Left ventricle myocardium inferior (tissue), 1 donor: Measurements from ENCODE around the gene TOP1. TPM values are rescaled to one million over a fixed set of nuclear protein-coding genes. Genes with fewer than 3 reads are reported as not detected.

Experiments used
- DNase-seq: peaks from one replicate; pipeline ENCODE4 v3.0.0-alpha.2; 2020
- H3K27ac ChIP-seq: fragments of 200-600 bp; replicated peaks from 2 replicates; pipeline ENCODE4 v1.8.0; 2021
- H3K27me3 ChIP-seq: fragments of 200-600 bp; 2 replicates; pipeline ENCODE4 v1.8.0; 2021; ENCODE audit warnings: low read depth
- H3K36me3 ChIP-seq: fragments of 200-600 bp; 2 replicates; pipeline ENCODE4 v1.8.0; 2021
- H3K4me1 ChIP-seq: fragments of 200-600 bp; 2 replicates; pipeline ENCODE4 v1.8.0; 2021
- H3K4me3 ChIP-seq: fragments of 200-600 bp; 2 replicates; pipeline ENCODE4 v1.8.0; 2021; ENCODE audit warnings: mild to moderate bottlenecking, moderate library complexity
- H3K9me3 ChIP-seq: fragments of 200-600 bp; replicated peaks from 2 replicates; pipeline ENCODE4 v1.8.0; 2021
- CTCF ChIP-seq: fragments of 200-600 bp; IDR thresholded peaks from 2 replicates; pipeline ENCODE4 v1.8.0; 2021; ENCODE audit warnings: antibody characterized with exemption, mild to moderate bottlenecking, borderline replicate concordance
- intact Hi-C: fragments of 100-400 bp; cut with micrococcal nuclease; formaldehyde crosslinking; loops from one replicate; pipeline ENCODE4 v1.11.0; 2022
- total RNA-seq: library from RNA; stranded (reverse); fragmentation: NEBNext Ultra II Directional; extraction: Animal tissue kit (Norgen Biotek cat#: 25700); gene quantifications from one replicate; pipeline ENCODE4 v1.2.1, GENCODE V29; 2021
- donor health status: DM: no; HTN: yes; CAD: no; lungs with severe emphysema.

Gene TOP1
- total RNA-seq, 1 donor from 2014 or later = 23.9 TPM

GRCh38 chr20:41154436-41155176 lies 126.0 kb downstream of the TOP1 start:
- peaks cover 100% of the 10 kb centered on the region for H3K4me1 ChIP-seq
- H3K27me3 ChIP-seq = no peaks in the 10 kb centered on the region
- no peaks in the 10 kb centered on the region for H3K9me3 ChIP-seq
- TF ChIP-seq CTCF = peak; percentile 30
- DNase-seq = peak; percentile 46
- peaks cover 2% of the 10 kb centered on the region for H3K36me3 ChIP-seq
- intact Hi-C loops = no loop called here
- H3K4me3 ChIP-seq = no peak overlapping the region
- H3K27ac ChIP-seq = peak overlapping the region; percentile 99

- no peak for TF ChIP-seq CTCF
- intact Hi-C loops = no loop called here
- H3K4me1 ChIP-seq = peaks cover 100% of the 10 kb centered on the region
Observed at GRCh38 chr20:41155261-41155660, 126.6 kb downstream of the TOP1 start.

GRCh38 chr20:41158082-41158625 lies 129.5 kb downstream of the TOP1 start:
- no peak for DNase-seq
- Histone ChIP-seq H3K9me3 (no peaks in the 10 kb centered on the region), H3K27ac (peak overlapping the region; percentile 99), H3K4me3 (no peak overlapping the region), H3K36me3 (peaks cover 30% of the 10 kb centered on the region), H3K27me3 (no peaks in the 10 kb centered on the region), H3K4me1 (peaks cover 88% of the 10 kb centered on the region)
- no peak for TF ChIP-seq CTCF
- intact Hi-C loops = no loop called here

More at GRCh38 chr20:41155261-41155660, 126.6 kb downstream of the TOP1 start:
- Histone ChIP-seq H3K27ac (peak overlapping the region; percentile 99), H3K4me3 (no peak overlapping the region), H3K27me3 (no peaks in the 10 kb centered on the region), H3K36me3 (peaks cover 8% of the 10 kb centered on the region), H3K9me3 (no peaks in the 10 kb centered on the region)
- DNase-seq = no peak

- H3K4me3 ChIP-seq = no peak overlapping the region
- DNase-seq = no peak
- H3K9me3 ChIP-seq = no peaks in the 10 kb centered on the region
- peaks cover 75% of the 10 kb centered on the region for H3K4me1 ChIP-seq
- no peaks in the 10 kb centered on the region for H3K27me3 ChIP-seq
- peak overlapping the region; percentile 99 for H3K27ac ChIP-seq
- TF ChIP-seq CTCF = no peak
- intact Hi-C loops = no loop called here
- H3K36me3 ChIP-seq = peaks cover 44% of the 10 kb centered on the region
Observed at GRCh38 chr20:41159547-41159946, 130.9 kb downstream of the TOP1 start.

GRCh38 chr20:41160686-41161085 lies 132.1 kb downstream of the TOP1 start:
- Histone ChIP-seq H3K4me1 (peaks cover 63% of the 10 kb centered on the region), H3K4me3 (no peak overlapping the region), H3K9me3 (no peaks in the 10 kb centered on the region), H3K27ac (peak overlapping the region; percentile 30), H3K27me3 (no peaks in the 10 kb centered on the region), H3K36me3 (peaks cover 55% of the 10 kb centered on the region)
- intact Hi-C loops = no loop called here
- no peak for DNase-seq
- TF ChIP-seq CTCF = no peak
